CD4-positive, alpha-beta T cell treated with Interleukin-1 beta for 1 hour (primary cell): Measurements from ENCODE around the gene TAOK2.
A peak's percentile ranks its signal among the peaks of the same experiment; 100 is the strongest.
"Not testable (repeated sequence)": the region's sequence is repeated elsewhere in the genome, so short reads cannot be mapped to it uniquely, and the experiment has no call there.

Source experiments
- DNase-seq, 2 donors: peaks; one replicate each; pipeline ENCODE4 v3.0.0-alpha.2; 2020 to 2022

Gene TAOK2

DNA sequence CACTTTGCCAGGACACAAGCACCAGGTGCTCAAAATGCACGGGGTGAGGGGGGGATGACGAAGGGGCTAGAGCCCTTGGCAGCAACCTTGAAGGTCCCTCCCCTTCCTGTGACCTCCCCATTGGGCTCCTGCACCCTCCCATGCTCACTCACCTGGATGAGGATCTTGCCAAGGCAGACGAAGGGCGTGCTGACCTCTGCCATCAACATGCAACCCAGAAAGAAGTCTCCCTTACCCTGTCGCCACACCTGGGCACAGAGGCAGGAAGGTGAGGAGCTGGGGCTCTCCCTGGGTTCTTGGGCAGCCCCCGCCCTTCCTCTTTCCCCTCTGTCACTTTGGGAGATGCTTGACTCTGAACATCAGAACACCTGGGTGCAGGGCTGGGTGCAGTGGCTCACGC is 51.9 kb downstream of the TAOK2 start:
- DNase-seq = no peak

DNA sequence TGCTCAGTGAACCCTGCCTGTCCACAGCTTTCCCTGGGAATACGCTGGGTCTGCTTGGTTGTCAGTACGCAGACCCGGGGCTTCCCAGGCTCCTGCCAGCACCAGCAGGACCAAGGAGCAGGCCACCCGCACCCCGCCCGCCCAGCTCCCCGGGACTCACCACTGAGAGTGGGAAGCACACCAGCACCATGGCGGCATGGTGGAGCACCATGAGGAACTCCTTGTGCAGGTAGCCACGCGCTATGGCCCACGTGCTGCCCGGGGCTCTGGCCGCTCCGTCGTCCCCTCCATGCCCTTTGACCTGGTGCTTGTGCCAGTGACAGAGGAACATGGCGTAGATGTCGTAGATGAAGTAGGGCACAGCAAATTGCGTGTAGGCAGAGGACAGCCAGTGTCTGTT is 52.8 kb downstream of the TAOK2 start:
- no peak for DNase-seq

DNA sequence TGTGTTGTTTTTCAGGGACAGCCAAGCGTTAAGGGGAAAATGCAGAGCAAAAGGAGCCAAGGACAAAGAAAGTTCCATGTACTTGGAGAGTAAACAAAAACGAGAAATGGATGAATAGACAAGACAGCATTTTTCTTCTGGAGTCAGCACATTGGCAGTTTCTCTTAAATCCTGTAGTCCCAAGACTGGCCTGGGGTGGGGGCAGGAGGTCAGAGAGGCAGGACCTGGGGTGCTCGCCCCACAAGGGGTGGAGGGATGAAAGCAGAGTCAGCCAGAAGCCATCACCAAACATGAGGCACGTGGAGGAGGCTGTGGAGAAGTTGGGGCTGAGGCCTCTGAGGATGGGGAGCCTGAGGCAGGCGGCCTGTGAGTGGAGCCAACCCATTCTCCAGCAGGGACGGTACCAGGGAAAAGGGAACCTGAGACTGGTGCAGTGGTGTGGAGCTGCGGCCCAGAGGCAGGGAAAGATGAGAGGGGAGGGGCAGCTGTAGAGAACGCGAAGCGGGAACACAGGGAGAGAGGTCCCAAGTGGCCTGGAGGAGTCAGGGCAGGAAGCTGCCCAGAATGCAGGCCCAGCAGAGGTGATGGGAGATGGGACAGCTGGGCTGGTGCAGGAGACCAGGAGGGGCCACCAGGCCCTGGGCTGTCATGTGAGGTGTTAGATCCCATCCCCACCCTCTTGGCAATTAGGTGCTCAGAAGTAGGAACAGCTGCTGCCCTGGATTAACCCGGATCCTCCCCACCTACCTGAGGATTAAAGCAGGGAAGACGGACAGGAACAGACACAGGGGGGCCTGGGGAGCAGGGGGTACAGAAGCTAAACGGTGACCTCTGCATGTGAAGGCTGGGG is 54.1 kb downstream of the TAOK2 start:
- DNase-seq = no peak

DNA sequence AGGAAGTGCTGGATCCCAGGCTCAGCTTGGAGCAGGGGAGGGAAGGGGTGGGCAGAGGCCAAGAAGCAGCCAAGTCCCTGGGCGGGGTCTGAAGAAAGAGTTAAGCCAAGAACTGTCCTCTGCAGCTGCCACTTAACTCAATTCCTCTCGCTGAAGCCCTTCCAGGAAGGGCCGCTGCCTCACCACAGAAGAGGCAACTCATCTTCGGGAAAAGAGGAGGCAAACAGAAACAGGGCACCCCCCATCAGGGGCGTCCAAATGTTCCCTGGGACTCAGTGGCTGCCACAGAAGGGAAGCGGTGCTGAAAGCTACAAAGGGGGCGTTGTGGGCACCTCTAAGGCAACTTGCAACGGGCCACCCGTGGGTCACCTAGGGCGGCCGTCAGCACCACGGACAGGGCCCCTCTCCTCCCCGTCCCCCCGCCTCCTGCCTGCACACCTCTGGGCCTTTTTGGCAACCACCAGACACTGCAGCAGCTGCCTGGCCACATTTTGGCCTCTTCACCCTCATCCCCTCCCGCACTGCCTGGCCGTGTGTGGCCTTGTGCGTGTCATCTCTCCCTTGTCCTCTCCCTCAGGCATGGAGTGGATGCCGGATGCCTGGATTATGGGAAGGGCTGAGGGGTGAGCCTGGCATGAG is 54.9 kb downstream of the TAOK2 start:
- no peak for DNase-seq

DNA sequence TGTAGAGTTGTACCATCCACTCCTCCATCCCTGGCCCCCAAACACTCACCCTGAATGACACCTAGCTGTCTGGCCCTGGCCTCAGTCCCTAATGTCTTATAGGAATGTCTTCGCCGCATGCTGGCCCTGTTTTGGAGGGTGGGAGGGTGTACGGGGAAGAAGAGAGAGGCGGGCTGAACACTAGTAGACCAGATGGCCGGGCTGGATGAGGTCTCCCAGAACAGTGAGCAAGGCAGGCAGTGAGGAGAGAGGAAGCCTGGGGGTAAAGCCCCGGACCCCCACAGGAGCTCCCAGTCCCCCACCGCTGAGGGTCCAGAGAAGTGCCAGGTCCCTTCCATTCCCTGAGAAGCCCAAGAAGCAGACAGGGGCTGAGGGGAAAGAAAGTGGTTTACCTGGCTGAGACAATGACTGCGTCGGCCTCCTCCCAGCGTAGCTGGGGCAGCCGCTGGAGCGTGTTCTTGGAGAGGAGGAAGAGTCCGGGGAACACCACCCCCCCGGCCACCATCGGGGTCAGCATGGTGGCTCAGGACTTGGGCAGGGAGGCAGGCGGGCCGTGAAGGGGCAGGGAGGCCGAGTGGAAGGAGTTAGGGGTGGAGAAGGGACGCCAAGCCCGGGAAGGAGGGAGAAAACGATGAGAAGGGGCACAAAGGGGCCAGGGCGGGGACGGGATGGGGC is 56.5 kb downstream of the TAOK2 start:
- DNase-seq = no peak

DNA sequence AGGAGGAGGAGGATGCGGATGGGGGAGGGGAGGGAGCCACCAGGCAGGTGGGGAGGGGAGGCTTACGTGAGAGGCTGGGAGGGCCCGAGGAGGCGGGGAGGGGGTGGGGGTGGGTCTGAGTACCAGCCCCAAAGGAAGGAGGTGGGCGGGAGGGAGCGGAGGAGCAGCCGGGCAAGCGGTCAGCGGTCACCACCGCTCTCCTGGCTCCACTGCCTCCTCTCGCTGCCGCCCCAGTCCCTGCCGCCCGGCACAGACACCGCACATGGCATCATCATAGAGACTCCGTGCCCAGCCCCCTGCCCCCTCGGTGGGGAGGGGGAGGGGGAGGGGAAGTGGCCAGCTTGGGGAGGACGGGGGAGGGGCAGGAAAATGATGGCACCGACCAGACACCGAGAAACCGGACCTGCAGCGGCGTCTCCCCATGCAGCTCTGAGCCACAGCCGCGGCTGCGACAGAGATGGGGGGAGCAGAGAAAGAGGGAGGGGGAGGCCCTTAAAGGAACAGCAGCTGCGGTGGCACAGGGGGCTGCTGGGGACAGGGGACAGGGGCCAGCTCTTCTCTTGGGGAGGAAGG is 57.3 kb downstream of the TAOK2 start, which contains the start of gene TLCD3B:
Gene TLCD3B, minus strand, starts transcription at position 431 of the 573 bp plus-strand sequence. CDS start 744 bp downstream, outside the sequence.
- DNase-seq = no peak

DNA sequence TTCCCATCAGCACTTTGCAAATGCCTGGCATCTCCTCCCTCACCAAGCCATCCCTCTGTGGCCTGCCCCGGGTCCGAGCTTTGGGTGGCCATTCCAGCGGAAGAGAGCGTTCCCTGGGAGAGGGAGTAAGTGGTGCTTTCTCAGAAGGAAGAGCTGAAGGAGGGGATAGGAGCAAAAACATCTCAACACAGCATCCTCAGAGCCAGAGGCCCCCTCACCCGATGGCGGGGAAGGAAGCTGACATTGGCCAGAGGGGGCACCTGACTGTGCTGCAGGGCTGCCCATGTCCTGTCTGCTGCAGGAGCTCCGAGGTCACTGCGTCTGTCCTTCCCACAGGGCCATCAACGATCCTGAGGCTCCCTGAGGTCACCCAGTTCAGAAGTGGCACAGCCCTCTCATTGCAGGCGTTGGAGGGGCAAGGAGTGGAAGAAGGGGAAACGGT is 57.8 kb downstream of the TAOK2 start:
- no peak for DNase-seq

DNA sequence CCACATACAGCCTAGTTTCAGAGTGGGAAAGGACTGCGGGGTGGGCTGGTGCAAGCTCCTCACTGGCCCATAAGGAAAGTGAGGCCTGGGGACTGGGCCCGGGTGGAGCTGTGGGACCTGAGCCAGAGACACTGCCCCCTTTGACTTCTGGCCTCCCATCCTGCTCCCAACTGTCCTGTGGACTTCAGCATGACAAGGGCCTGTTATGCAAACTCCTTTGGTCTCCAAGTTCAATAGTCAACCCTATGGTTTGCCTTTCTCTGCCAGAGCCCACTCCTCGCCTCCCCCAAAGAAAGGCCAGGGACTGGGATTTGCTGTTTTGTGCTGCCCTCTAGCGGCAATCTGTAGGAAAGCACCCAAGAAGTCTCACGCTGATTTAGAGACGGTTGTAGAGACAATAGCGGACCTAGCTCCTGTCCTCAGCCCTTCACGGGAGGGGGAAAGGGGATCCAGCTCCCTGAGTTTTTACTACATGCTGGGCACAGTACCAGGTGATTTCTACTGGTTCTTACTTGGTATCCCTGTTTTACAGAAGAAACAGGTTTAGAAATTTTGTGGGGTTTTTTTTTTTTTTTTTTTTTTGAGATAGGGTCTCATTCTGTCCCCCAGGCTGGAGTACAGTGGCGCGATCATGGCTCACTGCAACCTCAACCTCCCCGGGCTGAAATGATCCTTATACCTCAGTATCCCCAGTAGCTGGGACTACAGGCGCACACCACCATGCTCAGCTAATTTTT is 58.6 kb downstream of the TAOK2 start:
- peak; percentile 59 to 73 for DNase-seq

DNA sequence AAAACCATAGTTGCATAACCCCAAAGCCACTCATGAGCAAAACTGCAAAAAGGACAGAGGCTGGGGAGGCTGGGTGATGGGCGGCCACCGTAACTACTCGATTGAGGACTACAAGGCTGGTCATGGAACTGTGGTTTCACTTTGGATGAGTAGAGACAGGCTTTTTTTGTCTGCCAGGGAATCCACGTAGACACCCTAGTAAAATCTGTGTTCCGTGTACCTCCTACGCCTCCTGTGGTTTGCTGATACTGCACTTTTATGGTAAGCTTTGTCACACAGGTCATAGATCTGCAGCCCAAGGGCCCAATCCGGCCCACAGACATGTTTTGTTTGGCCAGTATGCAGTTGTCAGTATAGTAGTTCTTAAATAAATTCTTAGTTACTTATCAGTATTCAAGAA is 59.6 kb downstream of the TAOK2 start:
- no peak for DNase-seq

DNA sequence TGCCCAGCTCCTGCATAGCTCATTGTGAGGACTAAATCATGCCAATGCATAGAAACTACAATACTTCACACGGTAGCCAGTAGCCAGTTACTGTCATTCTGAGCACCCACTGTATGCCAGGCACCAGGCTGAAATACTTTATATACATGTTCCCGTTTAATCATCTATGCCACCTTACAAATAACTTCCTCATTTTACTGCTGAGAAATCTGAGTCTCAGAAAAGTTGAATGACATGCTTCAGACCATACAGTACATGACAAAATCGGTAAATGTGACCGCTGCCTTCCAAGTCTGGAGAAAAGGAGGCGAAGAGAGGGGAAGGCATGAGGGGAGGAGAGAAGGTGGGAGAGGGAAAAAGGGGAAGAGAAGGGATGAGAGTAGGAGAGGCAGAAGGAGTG is 66.6 kb downstream of the TAOK2 start:
- DNase-seq = no peak

DNA sequence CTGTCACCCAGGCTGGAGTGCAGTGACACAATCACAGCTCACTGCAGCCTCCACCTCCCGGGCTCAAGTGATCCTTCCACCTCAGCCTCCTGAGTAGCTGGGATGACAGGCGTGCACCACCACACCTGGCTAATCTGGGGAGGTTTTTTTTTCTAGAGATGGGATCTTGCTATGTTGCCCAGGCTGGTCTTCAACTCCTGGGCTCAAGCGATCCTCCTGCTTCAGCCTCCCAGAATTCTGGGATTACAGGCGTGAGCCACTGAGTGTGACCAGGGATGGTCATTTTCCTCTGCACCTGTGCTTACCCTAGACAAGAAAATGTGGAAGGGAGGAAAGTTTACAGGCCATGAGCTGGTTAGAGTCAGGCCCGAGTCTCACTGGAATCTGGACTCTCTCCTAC is 67.0 kb downstream of the TAOK2 start:
- not testable (repeated sequence) for DNase-seq

DNA sequence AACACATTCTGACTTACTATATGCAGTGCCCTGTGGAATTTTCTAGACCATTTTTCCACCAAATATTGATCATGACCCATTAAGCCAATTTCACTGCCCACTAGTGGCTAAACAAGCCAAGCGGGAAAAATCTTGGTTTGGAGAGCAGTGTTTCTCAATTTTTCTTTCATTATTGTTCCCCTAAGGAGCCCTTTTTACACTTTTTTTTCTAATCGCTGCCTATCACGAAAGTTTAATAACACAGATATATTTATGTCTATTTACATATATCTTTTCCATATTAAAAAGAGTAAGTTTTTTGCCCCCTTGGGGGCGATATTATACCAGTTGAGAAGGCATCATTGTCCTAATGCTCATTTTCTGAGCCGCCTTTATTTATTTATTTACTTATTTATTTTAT is 68.2 kb downstream of the TAOK2 start:
- peak in 1 of 2 donors; percentile 50 for DNase-seq
